OCI-LY3 (cell line): ENCODE measurements around the gene CTCF.

ENCODE experiments used
- CTCF ChIP-seq: fragments of 200-600, 300-600 bp; sonication (generic); IDR thresholded peaks from 2 replicates; pipeline ENCODE4 v1.5.1; 2014; ENCODE audit warnings: antibody characterized with exemption, low read length, low read depth
- EZH2phosphoT487 ChIP-seq: fragments of 200-600 bp; shearing (Covaris generic); IDR thresholded peaks from 2 replicates; pipeline ENCODE4 v1.6.1; 2018; ENCODE audit warnings: antibody characterized with exemption, mixed run types, low read depth

DNA sequence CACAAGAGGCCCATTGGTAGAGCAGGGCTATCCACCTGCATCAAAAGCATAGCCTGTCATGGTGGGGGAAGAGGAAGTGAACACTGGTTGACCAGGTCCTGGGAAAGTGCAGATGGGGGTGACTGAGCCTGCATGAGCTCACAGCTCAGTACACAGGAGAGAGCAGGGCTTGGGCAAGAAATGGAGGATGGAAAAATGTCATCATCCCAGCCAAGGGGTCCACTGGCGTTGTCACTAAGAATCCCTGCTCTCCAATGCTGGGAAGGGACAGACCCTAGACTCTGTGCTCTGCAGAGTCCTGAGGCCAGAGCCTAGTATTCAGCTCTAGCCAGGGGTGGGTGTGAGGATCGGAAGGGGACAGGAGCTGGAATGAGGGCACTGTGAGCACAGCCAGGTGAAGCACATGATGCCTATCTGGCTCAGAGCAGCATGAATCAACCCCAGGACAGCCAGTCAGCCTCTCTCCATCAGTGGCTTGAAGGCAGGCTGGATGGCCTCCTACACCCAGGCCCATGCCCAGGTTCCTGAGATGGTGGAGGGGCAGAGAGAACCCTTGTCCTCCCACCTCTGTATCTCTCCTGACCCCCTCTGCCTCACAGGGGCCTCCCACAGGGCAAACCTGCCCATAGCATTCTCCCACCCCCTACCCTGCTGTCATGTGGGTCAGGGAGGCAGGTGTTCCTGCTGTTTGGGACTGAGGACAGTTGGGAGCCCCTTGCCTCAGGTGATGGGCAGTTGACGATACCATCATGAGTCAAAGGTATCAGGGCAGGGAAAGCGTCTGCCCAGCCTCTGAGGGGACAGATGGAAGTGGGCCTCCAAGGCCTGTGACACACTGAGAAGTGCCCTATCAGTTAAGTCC is 13.8 kb upstream of the CTCF start:
- no peak for TF ChIP-seq CTCF
- TF ChIP-seq EZH2phosphoT487: no peak
